GM10266 (cell line): ENCODE results near the gene CPEB3.
"Not testable (repeated sequence)": the region's sequence is repeated elsewhere in the genome, so short reads cannot be mapped to it uniquely, and the experiment has no call there.

Source experiments
- DNase-seq: peaks from one replicate; pipeline ENCODE4 v3.0.0; 2012; ENCODE audit errors: extremely low spot score
- TF ChIP-seq, protein P1 (sequence below): IDR thresholded peaks from 2 replicates; pipeline ENCODE4 v1.5.1; 2012; ENCODE audit warnings: mild to moderate bottlenecking, low read depth; ENCODE audit not compliant: control insufficient read depth, insufficient read depth; ENCODE audit errors: missing control alignments

The CPEB3 gene

DNA sequence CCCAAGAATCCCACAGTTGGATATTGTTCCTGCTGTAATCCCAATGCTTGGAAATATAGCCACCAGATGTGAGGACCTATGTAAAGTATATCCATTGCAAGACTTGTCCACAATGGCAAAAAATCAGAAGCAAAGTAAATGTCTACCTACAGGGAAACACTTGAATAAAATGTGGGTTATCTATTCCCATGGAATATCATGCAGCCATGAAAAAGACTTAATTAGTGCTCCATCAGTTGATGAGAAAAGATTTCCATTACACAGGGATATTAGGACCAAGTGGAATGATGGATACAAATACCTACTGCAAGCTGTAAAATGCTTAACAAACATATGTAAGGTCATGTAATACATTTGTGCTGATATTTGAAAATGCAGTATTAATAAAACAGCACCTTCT, 236.1 kb downstream of the CPEB3 start:
- TF ChIP-seq, protein P1, sequence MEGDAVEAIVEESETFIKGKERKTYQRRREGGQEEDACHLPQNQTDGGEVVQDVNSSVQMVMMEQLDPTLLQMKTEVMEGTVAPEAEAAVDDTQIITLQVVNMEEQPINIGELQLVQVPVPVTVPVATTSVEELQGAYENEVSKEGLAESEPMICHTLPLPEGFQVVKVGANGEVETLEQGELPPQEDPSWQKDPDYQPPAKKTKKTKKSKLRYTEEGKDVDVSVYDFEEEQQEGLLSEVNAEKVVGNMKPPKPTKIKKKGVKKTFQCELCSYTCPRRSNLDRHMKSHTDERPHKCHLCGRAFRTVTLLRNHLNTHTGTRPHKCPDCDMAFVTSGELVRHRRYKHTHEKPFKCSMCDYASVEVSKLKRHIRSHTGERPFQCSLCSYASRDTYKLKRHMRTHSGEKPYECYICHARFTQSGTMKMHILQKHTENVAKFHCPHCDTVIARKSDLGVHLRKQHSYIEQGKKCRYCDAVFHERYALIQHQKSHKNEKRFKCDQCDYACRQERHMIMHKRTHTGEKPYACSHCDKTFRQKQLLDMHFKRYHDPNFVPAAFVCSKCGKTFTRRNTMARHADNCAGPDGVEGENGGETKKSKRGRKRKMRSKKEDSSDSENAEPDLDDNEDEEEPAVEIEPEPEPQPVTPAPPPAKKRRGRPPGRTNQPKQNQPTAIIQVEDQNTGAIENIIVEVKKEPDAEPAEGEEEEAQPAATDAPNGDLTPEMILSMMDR, result no peak
- no peak for DNase-seq

DNA sequence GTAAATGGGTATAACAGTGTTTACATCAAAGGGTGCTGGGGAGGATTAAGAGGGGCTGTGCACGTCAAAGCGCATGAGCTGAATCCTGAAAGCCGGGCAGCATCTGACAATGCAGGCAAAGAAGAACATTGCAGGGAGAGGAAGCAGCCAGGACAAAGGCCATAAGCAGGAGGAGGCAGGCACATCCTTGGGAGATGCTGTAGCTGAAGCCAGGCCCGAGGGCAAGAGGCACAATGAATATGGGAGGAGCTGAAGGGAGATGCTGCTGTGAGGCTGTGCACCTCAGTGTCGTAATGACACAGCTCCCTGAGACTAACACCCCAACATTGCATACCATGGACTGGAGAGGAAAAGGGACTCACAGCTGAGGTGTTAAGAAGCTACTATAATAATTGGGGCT, 238.1 kb downstream of the CPEB3 start:
- TF ChIP-seq, protein P1, result no peak
- no peak for DNase-seq

DNA sequence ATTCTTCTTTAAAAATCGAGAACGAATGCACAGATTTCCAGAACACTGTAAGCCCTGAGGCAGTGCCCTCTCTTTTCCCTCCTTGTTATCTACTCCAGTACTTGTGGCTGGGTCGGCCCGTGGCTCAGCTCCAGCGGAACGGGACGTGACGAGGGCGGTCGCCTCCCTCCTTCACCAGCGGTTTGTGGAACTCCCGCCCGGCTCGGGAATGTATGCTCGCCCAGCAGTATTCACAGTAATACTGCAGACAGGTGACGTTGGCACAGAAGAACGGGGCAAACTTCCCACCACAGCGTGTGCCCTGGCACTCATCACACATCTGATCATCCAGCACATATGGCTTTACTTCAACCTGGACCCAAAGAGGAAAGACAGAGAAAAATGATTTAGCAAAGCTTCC, 238.8 kb downstream of the CPEB3 start:
- TF ChIP-seq, protein P1, result no peak
- DNase-seq, result no peak

DNA sequence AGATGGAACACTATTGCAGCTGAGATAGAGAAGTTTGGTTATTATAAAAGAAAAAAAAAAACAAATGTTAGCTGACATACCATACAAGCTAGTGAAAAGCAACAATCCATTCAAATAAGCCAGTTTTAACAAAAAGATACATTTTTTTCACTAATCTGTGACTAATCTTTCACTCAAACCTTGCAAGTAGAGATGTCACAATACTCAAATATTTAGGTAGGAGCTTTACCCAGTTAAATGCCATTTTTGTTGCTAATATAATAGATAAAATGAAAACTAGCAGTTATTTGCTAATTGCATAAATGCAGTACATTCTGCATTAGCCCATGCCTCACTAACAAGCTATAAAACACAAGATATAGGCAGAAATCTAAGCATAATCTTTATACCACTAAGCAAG, 243.7 kb downstream of the CPEB3 start:
- TF ChIP-seq, protein P1, result no peak
- DNase-seq, result no peak

DNA sequence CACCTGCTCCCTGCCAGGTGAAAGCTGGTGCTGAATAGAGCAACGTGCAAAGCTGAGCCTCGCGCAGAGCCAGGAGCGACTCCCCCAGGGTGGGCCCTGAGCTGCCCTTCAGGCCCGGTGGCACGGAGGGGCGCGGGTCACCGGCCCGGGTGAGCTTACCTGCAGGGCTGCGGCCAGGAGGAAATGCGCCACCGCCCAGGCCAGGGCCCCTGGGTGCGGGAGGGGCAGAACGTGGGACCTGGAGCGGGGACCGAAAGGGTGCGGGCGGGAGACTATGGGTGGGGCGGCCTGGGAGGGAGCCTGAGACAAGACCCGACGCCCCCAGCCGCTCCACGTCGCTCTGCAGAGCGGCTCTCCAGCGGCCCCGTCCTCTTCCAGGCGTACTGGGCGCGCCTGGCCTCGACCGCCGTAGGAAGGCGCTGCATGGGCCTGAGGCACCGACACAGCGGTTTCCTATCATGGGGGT, 245.2 kb downstream of the CPEB3 start:
- no peak for DNase-seq
- TF ChIP-seq, protein P1, result no peak

DNA sequence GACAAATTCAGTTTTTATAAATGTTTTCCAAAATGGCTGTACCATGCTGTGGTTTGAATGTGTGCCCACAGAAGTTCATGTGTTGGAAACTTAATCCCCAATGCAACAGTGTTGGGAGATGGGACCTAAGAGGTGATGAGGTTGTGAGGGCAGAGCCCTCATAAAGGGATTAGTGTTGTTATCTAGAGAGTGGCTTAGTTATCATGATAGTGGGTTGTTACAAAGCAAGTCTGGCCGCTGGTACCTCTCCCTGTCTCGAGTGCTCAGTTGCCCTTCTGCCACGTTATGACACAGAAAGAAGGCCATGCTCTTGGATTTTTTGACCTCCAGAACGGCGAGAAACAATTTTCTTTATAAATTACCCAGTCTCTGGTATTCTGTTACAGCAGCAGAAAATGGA, 248.3 kb downstream of the CPEB3 start:
- TF ChIP-seq, protein P1, result no peak
- DNase-seq, result no peak

- TF ChIP-seq, protein P1, result no peak
- DNase-seq, result no peak
Measured at GRCh38 chr10:92038949-92039348, 251.9 kb downstream of the CPEB3 start.

DNA sequence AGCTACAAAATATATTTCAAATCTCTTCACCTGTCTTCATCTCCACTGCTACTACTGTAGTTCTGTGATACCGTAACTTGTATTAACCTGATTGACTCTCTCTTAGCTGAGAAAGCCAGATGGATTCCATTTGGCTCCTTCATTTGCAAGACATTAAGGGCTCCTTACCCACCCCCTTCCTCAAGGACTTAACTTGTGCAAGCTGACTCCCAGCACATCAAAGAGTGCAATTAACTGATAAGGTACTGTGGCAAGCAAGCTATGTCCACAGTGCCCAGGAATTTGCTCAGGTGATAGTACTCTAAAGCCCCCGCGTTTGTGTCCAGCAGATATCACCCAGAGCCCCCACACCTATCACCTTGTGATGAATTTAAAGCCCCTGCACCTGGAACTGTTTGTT, 257.8 kb downstream of the CPEB3 start:
- not testable (repeated sequence) for DNase-seq
